PC-9 (cell line): ENCODE results near the gene PRKAR2B. TPM values are rescaled to one million over a fixed set of nuclear protein-coding genes. Genes with fewer than 3 reads are reported as not detected.

Experiments
- BruUV-seq: library from RNA; stranded (reverse); fragments of 400-500 nt; replicated peaks from 2 replicates; lab custom pipeline; 2021; lab: Mats Ljungman, UMichigan
- CTCF ChIA-PET: fragments of 300-600 bp; sonication (Branson Sonifier 250); formaldehyde crosslinking; loops from one replicate; lab custom pipeline; 2022; ENCODE audit warnings: antibody characterized with exemption; lab: Charles Lee
- POLR2A ChIA-PET: fragments of 300-600 bp; sonication (Branson Sonifier 250); formaldehyde crosslinking; loops from one replicate; lab custom pipeline; 2022; ENCODE audit warnings: antibody characterized with exemption; ENCODE audit not compliant: unreplicated experiment; lab: Charles Lee
- DNase-seq, 2 experiments: peaks; one replicate each; pipeline versions ENCODE4 v3.0.0 to v3.0.0-alpha.2; 2015 to 2022; ENCODE audit warnings: mixed read lengths in 1 of 2
- H2AFZ ChIP-seq: fragments of 200-600 bp; sonication (generic); 2 replicates; pipeline ENCODE4 v1.8.1; 2017; ENCODE audit warnings: antibody characterized with exemption
- H3F3A ChIP-seq: fragments of 200-600 bp; sonication (generic); 2 replicates; pipeline ENCODE4 v1.8.1; 2017; ENCODE audit warnings: antibody characterized with exemption, mild to moderate bottlenecking, low read depth; ENCODE audit not compliant: insufficient read depth
- H3K27ac ChIP-seq: fragments of 200-600 bp; sonication (generic); 2 replicates; pipeline ENCODE4 v1.6.1; 2016; ENCODE audit warnings: mixed run types
- H3K27me3 ChIP-seq: fragments of 200-600 bp; sonication (generic); 2 replicates; pipeline ENCODE4 v1.6.1; 2016; ENCODE audit warnings: low read depth, mixed run types; ENCODE audit not compliant: insufficient read depth
- H3K36me3 ChIP-seq: fragments of 200-600 bp; sonication (generic); 2 replicates; pipeline ENCODE4 v1.6.1; 2016; ENCODE audit warnings: low read depth, mixed run types
- H3K4me1 ChIP-seq: fragments of 200-600 bp; sonication (generic); replicated peaks from 2 replicates; pipeline ENCODE4 v1.6.1; 2016; ENCODE audit warnings: mixed run types; ENCODE audit not compliant: insufficient read depth
- H3K4me2 ChIP-seq: fragments of 200-600 bp; sonication (generic); 2 replicates; pipeline ENCODE4 v1.6.1; 2017; ENCODE audit warnings: mixed run types
- H3K4me3 ChIP-seq: fragments of 200-600 bp; sonication (generic); 2 replicates; pipeline ENCODE4 v1.6.1; 2016; ENCODE audit warnings: mixed run types
- H3K79me2 ChIP-seq: fragments of 200-600 bp; sonication (generic); 2 replicates; pipeline ENCODE4 v1.6.1; 2017; ENCODE audit warnings: low read depth, mixed run types
- H3K9me2 ChIP-seq: fragments of 200-600 bp; sonication (generic); 2 replicates; pipeline ENCODE4 v1.8.1; 2017; ENCODE audit warnings: mild to moderate bottlenecking; ENCODE audit not compliant: insufficient read depth
- H3K9me3 ChIP-seq: fragments of 200-600 bp; sonication (generic); 2 replicates; pipeline ENCODE4 v1.8.1; 2016; ENCODE audit warnings: low read depth; ENCODE audit not compliant: insufficient read depth
- H4K20me1 ChIP-seq: fragments of 200-600 bp; sonication (generic); 2 replicates; pipeline ENCODE4 v1.8.1; 2017; ENCODE audit not compliant: insufficient read depth
- CTCF ChIP-seq: fragments of 200-600 bp; sonication (generic); conservative IDR thresholded peaks from 2 replicates; pipeline ENCODE4 v1.6.1; 2017; ENCODE audit warnings: mixed run types, antibody characterized with exemption, mild to moderate bottlenecking, moderate library complexity
- EZH2 ChIP-seq: fragments of 200-600 bp; sonication (generic); IDR thresholded peaks from 2 replicates; pipeline ENCODE4 v1.8.0; 2017; ENCODE audit warnings: antibody characterized with exemption, low read depth
- intact Hi-C: fragments of 100-400 bp; cut with micrococcal nuclease; formaldehyde crosslinking; loops from one replicate; pipeline ENCODE4 v1.10.0; 2022; ENCODE audit not compliant: unreplicated experiment
- total RNA-seq: library from RNA; stranded (reverse); gene quantifications from 2 replicates; pipeline ENCODE4 v1.2.3, GENCODE V29; 2021

PRKAR2B gene
- total RNA-seq, 1 experiment from 2014 or later, result 2.9 TPM

DNA sequence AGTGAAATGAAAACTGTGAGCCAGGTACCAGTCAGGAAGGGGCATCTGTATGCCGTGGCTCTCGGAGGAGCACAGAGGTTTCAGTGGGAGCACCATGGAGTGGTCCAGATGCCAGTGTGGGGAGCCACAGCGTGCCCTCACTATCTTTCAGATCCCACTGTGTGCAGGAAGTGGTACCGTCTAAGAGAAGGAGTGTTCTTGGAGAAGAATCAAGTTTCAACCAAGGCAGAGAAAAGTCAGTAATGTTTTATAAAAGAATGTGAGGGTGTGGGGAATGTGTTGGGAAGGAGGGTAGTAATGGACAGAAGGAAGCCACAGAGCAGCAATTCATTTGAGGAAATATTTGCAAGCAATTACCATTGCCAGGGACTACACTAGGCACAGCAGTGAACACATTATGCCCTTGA is 35.6 kb downstream of the PRKAR2B start:
- ChIA-PET POLR2A (no interaction called here), CTCF (no interaction called here)
- Histone ChIP-seq H3K27me3 (no peaks in the 10 kb centered on the region), H3K4me2 (no peak overlapping the region), H3K4me1 (peaks cover 9% of the 10 kb centered on the region), H3K27ac (no peak overlapping the region), H4K20me1 (no peaks in the 10 kb centered on the region), H3K36me3 (no peaks in the 10 kb centered on the region), H3K4me3 (no peak overlapping the region), H3K9me2 (no peaks in the 10 kb centered on the region), H3K79me2 (no peaks in the 10 kb centered on the region), H3F3A (no peaks in the 10 kb centered on the region), H2AFZ (no peak overlapping the region), H3K9me3 (no peaks in the 10 kb centered on the region)
- TF ChIP-seq CTCF (no peak), EZH2 (no peak)
- no peak for DNase-seq
- no TSS peak for BruUV-seq
- intact Hi-C loops, result no loop called here

GRCh38 chr7:107080533-107080932 is 36.0 kb downstream of the PRKAR2B start:
- no peak overlapping the region for H3K4me3 ChIP-seq
- no peaks in the 10 kb centered on the region for H3K27me3 ChIP-seq
- H3K79me2 ChIP-seq, result no peaks in the 10 kb centered on the region
- POLR2A ChIA-PET, result interaction anchor here (0.7 kb wide), 1 partner anchor 127 kb away, joined by 6 read pairs; no protein-coding TSS in a partner anchor
- TF ChIP-seq CTCF, result no peak
- no peak for TF ChIP-seq EZH2
- H3K9me3 ChIP-seq, result no peaks in the 10 kb centered on the region
- H3K9me2 ChIP-seq, result no peaks in the 10 kb centered on the region
- H3F3A ChIP-seq, result no peaks in the 10 kb centered on the region
- peaks cover 10% of the 10 kb centered on the region for H3K4me1 ChIP-seq
- no peaks in the 10 kb centered on the region for H4K20me1 ChIP-seq
- H3K36me3 ChIP-seq, result no peaks in the 10 kb centered on the region
- intact Hi-C loops, result no loop called here
- H3K4me2 ChIP-seq, result no peak overlapping the region
- no peak overlapping the region for H2AFZ ChIP-seq
- H3K27ac ChIP-seq, result no peak overlapping the region
- DNase-seq, result no peak
- CTCF ChIA-PET, result no interaction called here
- no TSS peak for BruUV-seq

- Histone ChIP-seq H3K36me3 (no peaks in the 10 kb centered on the region), H3K4me1 (peaks cover 7% of the 10 kb centered on the region; the same call in 1 of the 2 replicates), H3K4me3 (no peak overlapping the region), H3K9me2 (no peaks in the 10 kb centered on the region), H3K4me2 (no peak overlapping the region), H3F3A (no peaks in the 10 kb centered on the region), H3K27me3 (no peaks in the 10 kb centered on the region), H4K20me1 (no peaks in the 10 kb centered on the region), H3K79me2 (no peaks in the 10 kb centered on the region), H2AFZ (no peak overlapping the region), H3K27ac (no peak overlapping the region), H3K9me3 (no peaks in the 10 kb centered on the region)
- TF ChIP-seq CTCF, result no peak
- TF ChIP-seq EZH2, result no peak
- DNase-seq, result no peak
- intact Hi-C loops, result no loop called here
- CTCF ChIA-PET, result no interaction called here
- no TSS peak for BruUV-seq
- POLR2A ChIA-PET, result no interaction called here
These were observed 40.7 kb downstream of the PRKAR2B start for GRCh38 chr7:107085180-107085579.
